GM12872 (cell line): ENCODE results near the gene ADGRD2.

Experiments used
- TF ChIP-seq, protein P1 (sequence below): IDR thresholded peaks from 3 replicates; pipeline ENCODE4 v1.5.1; 2011; ENCODE audit warnings: low read depth, mild to moderate bottlenecking, low read length, moderate library complexity; ENCODE audit not compliant: insufficient read depth

ADGRD2 gene

DNA sequence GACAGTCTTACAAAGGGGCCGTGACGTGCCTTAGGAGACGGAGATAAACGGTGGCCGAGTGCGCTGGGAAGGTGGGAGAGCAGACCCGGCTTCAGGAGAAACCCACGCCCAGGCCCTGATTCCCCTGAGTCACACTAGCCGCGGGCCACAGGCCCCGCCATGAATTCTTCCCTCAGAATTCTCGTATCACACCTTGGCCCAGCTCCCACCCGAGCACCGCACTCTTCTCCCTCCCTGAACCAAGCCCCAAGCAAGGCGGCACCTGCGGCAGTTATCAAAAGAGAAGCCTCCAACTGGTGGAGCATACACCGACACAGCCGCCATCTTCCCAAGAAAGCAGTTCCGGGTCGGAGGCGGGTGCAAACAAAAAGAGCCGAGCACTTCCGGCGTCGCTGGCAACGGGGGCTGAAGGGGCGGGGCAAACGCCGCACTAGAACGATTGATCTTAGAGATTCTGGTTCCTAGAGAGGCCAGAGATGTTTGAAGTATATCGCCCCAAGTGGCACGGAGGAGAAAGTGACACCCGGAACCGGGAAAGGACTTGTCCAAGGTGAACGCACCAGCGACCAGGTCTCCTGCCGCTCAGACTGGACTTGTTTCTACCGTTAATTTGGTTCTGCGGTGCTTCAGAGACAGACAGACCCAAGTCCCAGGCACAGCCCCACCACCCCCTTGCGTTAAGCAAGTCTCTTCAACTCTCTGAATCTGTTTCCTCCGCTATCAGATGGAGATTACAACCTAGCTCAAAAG, 35.0 kb upstream of the ADGRD2 start, which contains the start of gene PSMB7:
TSS of gene PSMB7 (minus strand) at position 341 of the 750 bp plus-strand sequence. CDS start at position 324, 17 bp downstream.
- TF ChIP-seq, protein P1, sequence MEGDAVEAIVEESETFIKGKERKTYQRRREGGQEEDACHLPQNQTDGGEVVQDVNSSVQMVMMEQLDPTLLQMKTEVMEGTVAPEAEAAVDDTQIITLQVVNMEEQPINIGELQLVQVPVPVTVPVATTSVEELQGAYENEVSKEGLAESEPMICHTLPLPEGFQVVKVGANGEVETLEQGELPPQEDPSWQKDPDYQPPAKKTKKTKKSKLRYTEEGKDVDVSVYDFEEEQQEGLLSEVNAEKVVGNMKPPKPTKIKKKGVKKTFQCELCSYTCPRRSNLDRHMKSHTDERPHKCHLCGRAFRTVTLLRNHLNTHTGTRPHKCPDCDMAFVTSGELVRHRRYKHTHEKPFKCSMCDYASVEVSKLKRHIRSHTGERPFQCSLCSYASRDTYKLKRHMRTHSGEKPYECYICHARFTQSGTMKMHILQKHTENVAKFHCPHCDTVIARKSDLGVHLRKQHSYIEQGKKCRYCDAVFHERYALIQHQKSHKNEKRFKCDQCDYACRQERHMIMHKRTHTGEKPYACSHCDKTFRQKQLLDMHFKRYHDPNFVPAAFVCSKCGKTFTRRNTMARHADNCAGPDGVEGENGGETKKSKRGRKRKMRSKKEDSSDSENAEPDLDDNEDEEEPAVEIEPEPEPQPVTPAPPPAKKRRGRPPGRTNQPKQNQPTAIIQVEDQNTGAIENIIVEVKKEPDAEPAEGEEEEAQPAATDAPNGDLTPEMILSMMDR = peak; percentile 89

GRCh38 chr9:124415852-124416484, 34.3 kb upstream of the ADGRD2 start:
- TF ChIP-seq, protein P1 = no peak

- TF ChIP-seq, protein P1 = no peak
Measured at GRCh38 chr9:124419832-124420489, 30.3 kb upstream of the ADGRD2 start.

GRCh38 chr9:124420991-124421543, 29.2 kb upstream of the ADGRD2 start:
- TF ChIP-seq, protein P1 = no peak

DNA sequence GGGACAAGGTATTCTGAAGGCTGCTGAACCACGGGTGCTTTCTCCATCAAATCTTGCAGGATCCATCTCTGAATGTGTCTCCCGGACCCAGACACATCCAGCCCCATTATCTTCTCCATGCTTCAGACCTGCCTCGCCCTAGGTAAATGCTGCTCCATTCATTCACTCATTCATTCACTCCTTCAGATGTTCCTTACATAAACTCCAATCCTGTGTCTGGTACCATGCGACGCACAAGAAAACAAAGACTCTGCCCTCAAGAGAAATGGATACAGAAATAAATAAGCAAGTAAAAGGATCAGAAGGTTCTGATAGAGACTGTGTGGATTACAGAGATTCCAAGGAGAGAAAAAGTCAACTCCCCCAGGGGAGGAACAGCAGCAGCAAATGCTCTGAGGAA, 27.1 kb upstream of the ADGRD2 start:
- TF ChIP-seq, protein P1 = no peak

GRCh38 chr9:124423591-124423990, 26.7 kb upstream of the ADGRD2 start:
- TF ChIP-seq, protein P1 = no peak

DNA sequence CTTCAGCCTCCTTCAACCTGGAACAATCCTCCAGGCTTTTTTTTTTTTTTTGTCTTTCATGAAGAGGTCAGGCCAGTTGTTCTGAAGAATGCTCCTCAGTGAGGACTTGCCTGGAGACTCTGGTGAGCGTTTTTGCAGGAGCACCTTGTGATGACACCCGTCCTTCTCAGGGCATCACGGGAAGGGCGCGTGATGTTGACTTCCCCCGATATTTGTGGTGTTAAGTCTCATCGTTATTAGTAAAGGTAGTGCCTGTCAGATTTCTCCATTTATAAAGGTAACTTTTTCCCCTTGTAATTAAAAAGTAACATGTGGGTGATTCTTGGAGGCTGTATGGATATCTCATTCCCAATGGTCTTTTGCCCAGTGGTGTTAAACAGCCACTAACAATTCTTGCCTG, 23.9 kb upstream of the ADGRD2 start:
- TF ChIP-seq, protein P1 = no peak
